Aorta (tissue), 5 donors: Measurements from ENCODE around the gene OSBPL2. TPM values are rescaled to one million over a fixed set of nuclear protein-coding genes. Genes with fewer than 3 reads are reported as not detected.

Experiments
- ATAC-seq: fragments of 200-7000 bp; cut with Tn5 transposase; one replicate; pipeline ENCODE4 v1.9.1; 2022; ENCODE audit warnings: moderate library complexity; ENCODE audit not compliant: low FRiP score
- DNase-seq, 2 donors: peaks; one replicate each; pipeline ENCODE4 v3.0.0-alpha.2; 2020
- H3K27ac ChIP-seq, 2 donors: one replicate each; pipeline ENCODE4 v1.5.1; 2013; ENCODE audit warnings: low read length in 2 of 2, mild to moderate bottlenecking in 2 of 2, moderate library complexity in 2 of 2, control low read depth in 1 of 2, inconsistent platforms in 1 of 2, low read depth in 1 of 2
- H3K27me3 ChIP-seq, 2 donors: one replicate each; pipeline ENCODE4 v1.6.1; 2013; ENCODE audit warnings: control low read depth in 1 of 2, low read length in 1 of 2, mild to moderate bottlenecking in 1 of 2, moderate library complexity in 1 of 2; ENCODE audit not compliant: insufficient read depth in 2 of 2, control insufficient read depth in 1 of 2
- H3K36me3 ChIP-seq, 2 donors: one replicate each; pipeline ENCODE4 v1.6.1; 2013; ENCODE audit warnings: control low read depth in 1 of 2, low read length in 1 of 2, mild to moderate bottlenecking in 1 of 2; ENCODE audit not compliant: insufficient read depth in 2 of 2, control insufficient read depth in 1 of 2
- H3K4me1 ChIP-seq, 2 donors: one replicate each; pipeline ENCODE4 v1.6.1; 2013; ENCODE audit warnings: low read length in 2 of 2, control low read depth in 1 of 2, mild to moderate bottlenecking in 1 of 2, moderate library complexity in 1 of 2; ENCODE audit not compliant: insufficient read depth in 2 of 2, control insufficient read depth in 1 of 2
- H3K4me3 ChIP-seq, 2 donors: one replicate each; pipeline ENCODE4 v1.5.1; 2013; ENCODE audit warnings: low read length in 2 of 2, control low read depth in 1 of 2, mild to moderate bottlenecking in 1 of 2
- H3K9me3 ChIP-seq: one replicate; pipeline ENCODE4 v1.6.1; 2013; ENCODE audit warnings: mild to moderate bottlenecking, low read length; ENCODE audit not compliant: control insufficient read depth
- WGBS, 2 donors: extraction: QIAGEN DNeasy Blood & Tissue Kit; methylation state at CpG; one replicate each; pipeline ENCODE4 v1.1.7; 2013; 5-methylcytosine and 5-hydroxymethylcytosine counted together
- intact Hi-C, 2 donors: fragments of 100-400 bp; cut with DNase I; formaldehyde crosslinking; loops; one replicate each; pipeline versions ENCODE4 v1.14.2 to v1.15.0; 2022
- polyA plus RNA-seq, 2 donors: library from polyadenylated mRNA; stranded (reverse); fragments of 200-250 nt; gene quantifications; one replicate each; pipeline ENCODE4 v1.2.3, GENCODE V29; 2013
- total RNA-seq, 2 donors: library from RNA; stranded (reverse); fragmentation: NEBNext Ultra II Directional; extraction: Animal tissue kit (Norgen Biotek cat#: 25700); gene quantifications; one replicate each; pipeline ENCODE4 v1.2.1, GENCODE V29; 2021
- donor health status: healthy with polysubstance abuse.
- donor health status: Bipolar disorder and iron deficiency.
- donor health status: DM: no; HTN: no; CAD: no.
- donor health status: DM: no; HTN: no; CAD: no.
- donor health status: DM: yes; HTN: yes; CAD: no.

The OSBPL2 gene
- total and polyA plus RNA-seq, 4 donors, result 16.2 to 71.3 (median 42.9) TPM

DNA sequence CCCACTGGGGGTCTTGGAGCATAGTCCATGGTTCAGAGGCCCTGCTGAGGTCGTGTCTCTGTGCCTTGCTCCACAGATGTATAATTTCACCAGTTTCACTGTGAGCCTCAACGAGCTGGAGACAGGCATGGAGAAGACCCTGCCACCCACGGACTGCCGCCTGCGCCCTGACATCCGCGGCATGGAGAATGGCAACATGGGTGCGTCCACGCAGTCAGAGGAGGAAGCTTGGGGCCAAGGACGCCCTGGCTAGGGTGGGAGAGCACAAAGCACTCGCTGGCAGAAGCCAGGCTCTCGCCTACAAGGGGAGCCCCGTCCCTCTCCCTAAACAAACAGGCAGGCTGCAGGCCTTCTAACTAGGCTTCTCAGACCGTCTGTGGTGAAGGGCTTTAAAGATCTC lies 50.8 kb downstream of the OSBPL2 start:
- peaks cover 0 to 12% of the 10 kb centered on the region in 2 donors for H3K36me3 ChIP-seq
- no peaks in the 10 kb centered on the region for H3K27me3 ChIP-seq
- H3K27ac ChIP-seq, result no peak overlapping the region
- no peaks in the 10 kb centered on the region for H3K9me3 ChIP-seq
- no peak overlapping the region for H3K4me3 ChIP-seq
- H3K4me1 ChIP-seq, result no peaks in the 10 kb centered on the region
- 79 to 83% methylated on average over 14 of the region's 14 CpGs for WGBS, 2 donors
- ATAC-seq (no peak), DNase-seq (no peak)
- intact Hi-C loops, result no loop called here

- no peaks in the 10 kb centered on the region for H3K27me3 ChIP-seq
- intact Hi-C loops, result no loop called here
- H3K4me1 ChIP-seq, result no peaks in the 10 kb centered on the region
- 86% methylated on average over 8 of the region's 8 CpGs for WGBS, 2 donors
- DNase-seq (no peak), ATAC-seq (no peak)
- peaks cover 0 to 13% of the 10 kb centered on the region in 2 donors for H3K36me3 ChIP-seq
- no peak overlapping the region for H3K4me3 ChIP-seq
- H3K9me3 ChIP-seq, result no peaks in the 10 kb centered on the region
- H3K27ac ChIP-seq, result no peak overlapping the region
These were observed 51.6 kb downstream of the OSBPL2 start for GRCh38 chr20:62289898-62290297.

DNA sequence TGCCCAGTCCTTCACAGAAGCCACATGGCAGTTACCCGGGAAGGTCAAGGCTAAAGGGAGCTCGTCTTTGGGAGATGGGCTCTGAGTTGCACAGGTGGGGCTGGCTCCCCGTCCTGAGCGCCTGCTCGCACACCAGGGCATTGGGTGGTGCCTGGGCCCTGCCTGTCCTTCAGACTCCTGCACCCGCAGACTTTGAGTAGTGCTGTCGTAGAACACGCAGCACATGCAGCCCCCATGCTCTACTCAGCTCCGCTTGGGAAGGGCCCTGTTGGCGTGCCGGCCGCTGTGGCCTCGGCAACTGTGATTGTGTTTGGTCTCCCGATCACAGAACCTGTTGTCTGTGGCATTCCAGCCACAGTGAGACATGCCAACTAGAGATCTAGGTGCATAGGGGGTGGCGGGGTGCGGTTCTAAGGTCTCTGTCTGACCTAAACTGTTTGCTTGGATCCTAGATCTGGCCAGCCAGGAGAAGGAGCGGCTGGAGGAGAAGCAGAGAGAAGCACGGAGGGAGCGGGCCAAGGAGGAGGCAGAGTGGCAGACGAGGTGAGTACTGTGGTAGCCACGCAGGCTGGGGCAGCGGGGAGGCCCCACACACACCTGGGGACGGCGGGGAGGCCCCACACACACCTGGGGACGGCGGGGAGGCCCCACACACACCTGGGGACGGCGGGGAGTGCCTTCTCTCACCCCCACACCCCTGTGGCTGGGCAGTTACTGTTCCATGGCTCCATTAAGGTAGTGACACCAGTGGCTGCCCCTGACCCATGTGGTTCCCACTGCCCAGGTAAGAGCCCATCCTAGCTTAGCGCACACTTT lies 53.1 kb downstream of the OSBPL2 start:
- no peak overlapping the region for H3K27ac ChIP-seq
- intact Hi-C loops, result no loop called here
- DNase-seq (no peak), ATAC-seq (peak; percentile 31)
- peaks cover 0 to 13% of the 10 kb centered on the region in 2 donors for H3K36me3 ChIP-seq
- H3K27me3 ChIP-seq, result no peaks in the 10 kb centered on the region
- no peak overlapping the region for H3K4me3 ChIP-seq
- no peaks in the 10 kb centered on the region for H3K9me3 ChIP-seq
- H3K4me1 ChIP-seq, result no peaks in the 10 kb centered on the region
- WGBS, 2 donors, result 94% methylated on average over 29 of the region's 29 CpGs

- 89 to 91% methylated on average over 11 of the region's 11 CpGs for WGBS, 2 donors
- H3K9me3 ChIP-seq, result no peaks in the 10 kb centered on the region
- peak; percentile 10 for ATAC-seq
- peaks cover 0 to 11% of the 10 kb centered on the region in 2 donors for H3K36me3 ChIP-seq
- H3K27ac ChIP-seq, result no peak overlapping the region
- no peaks in the 10 kb centered on the region for H3K4me1 ChIP-seq
- no peak overlapping the region for H3K4me3 ChIP-seq
- H3K27me3 ChIP-seq, result no peaks in the 10 kb centered on the region
- DNase-seq, result no peak
- intact Hi-C loops, result no loop called here
These were observed 53.8 kb downstream of the OSBPL2 start for GRCh38 chr20:62292108-62292507.

DNA sequence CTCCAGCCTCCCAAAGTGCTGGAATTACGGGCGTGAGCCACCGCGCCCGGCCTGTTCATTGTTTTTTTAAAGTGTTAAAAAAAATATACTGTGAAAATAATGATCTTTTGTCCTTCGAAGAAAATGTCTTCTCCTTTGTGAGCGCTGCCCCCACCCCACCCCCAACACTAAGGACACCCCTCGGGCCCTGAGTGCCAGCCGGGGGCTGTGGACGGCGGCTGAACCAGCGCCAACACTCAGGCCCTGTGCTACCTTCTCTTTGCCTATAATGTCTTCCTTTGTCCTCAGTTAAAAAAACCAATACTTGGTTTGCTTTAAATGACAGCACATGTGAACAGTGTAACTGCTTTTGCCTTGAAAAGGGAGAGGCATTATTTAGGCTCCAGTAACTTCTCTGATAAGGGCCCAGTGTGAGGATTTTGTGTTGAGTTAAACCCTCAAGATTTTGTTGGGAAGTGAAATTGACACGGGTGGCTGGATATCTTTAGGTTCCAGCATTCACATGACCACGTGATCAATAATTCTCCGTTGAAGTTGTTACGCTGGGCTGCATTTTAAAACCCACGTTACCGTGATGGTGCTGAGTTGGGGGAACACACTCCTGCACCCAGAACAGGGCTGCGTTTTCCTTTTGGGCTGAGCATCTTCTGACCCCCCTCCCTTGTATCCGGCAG lies 54.9 kb downstream of the OSBPL2 start:
- 88% methylated on average over 20 of the region's 20 CpGs for WGBS, 2 donors
- Histone ChIP-seq H3K9me3 (no peaks in the 10 kb centered on the region), H3K4me3 (no peak overlapping the region), H3K36me3 (peaks cover 0 to 11% of the 10 kb centered on the region in 2 donors), H3K4me1 (no peaks in the 10 kb centered on the region), H3K27me3 (no peaks in the 10 kb centered on the region), H3K27ac (no peak overlapping the region)
- ATAC-seq (no peak), DNase-seq (no peak)
- intact Hi-C loops, result no loop called here

- intact Hi-C loops, result no loop called here
- WGBS, 2 donors, result 84 to 86% methylated on average over 9 of the region's 9 CpGs
- no peaks in the 10 kb centered on the region for H3K4me1 ChIP-seq
- H3K9me3 ChIP-seq, result no peaks in the 10 kb centered on the region
- peaks cover 0 to 11% of the 10 kb centered on the region in 2 donors for H3K36me3 ChIP-seq
- H3K27ac ChIP-seq, result no peak overlapping the region
- DNase-seq (no peak), ATAC-seq (no peak)
- H3K4me3 ChIP-seq, result no peak overlapping the region
- H3K27me3 ChIP-seq, result no peaks in the 10 kb centered on the region
These were observed 55.6 kb downstream of the OSBPL2 start for GRCh38 chr20:62293946-62294345.

DNA sequence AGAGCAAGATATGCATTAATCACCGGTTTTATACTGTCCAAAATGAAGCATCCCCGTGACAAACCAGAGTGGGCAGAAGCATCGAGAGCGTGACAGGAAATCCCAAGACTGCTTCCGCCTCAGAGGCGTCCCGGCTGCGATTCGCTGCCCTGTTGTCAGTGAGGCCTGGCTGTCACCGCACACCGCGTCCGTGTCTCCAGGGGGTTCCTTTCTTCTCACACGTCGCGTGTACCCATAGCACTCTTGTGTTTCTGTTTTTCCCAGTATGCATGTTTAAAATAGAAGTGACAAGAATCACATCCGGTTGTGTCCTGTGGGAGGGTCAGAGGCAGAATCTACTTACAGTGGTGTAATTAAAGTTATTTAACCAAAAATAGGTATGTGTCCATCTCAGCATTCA lies 56.2 kb downstream of the OSBPL2 start:
- no peak overlapping the region for H3K27ac ChIP-seq
- no peak overlapping the region for H3K4me3 ChIP-seq
- no peak for ATAC-seq
- H3K36me3 ChIP-seq, result peaks cover 0 to 9% of the 10 kb centered on the region in 2 donors
- H3K4me1 ChIP-seq, result no peaks in the 10 kb centered on the region
- intact Hi-C loops, result no loop called here
- H3K9me3 ChIP-seq, result no peaks in the 10 kb centered on the region
- no peaks in the 10 kb centered on the region for H3K27me3 ChIP-seq
- no peak for DNase-seq
- WGBS, 2 donors, result 84 to 86% methylated on average over 17 of the region's 17 CpGs

DNA sequence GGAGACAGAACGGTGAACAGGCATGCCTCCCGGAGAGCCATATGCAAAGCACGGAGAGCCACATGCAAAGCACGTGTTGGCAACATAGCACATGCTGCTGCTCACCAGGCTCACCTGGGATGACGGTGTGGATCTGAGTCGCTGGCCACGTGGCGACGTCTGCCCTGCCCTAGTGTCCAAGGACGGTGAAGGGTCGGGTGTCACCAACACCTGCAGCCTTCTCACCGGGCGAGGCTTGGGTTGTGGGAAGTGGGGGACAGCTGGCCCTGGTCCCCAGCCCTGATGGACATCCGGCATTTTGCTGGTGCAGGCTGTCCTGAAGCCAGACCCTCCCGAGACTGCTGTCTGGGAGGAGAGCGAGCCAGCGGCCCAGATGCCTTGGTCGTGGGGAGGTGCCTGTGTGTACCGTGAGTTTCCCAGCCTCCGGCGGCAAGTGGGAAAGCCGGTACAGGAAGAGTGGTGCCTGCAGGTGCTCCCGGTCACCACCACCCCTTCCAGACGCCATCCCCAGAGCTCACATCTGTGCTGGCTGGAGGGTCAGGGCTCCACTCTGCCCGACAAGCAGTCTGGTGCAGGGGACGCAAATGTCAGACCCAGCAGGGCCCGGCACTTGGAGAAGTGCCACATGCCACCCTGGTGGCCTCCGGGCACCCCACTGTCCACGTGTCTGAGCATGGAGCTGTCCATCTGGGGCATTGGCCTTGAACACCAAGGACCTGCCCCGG lies 58.6 kb downstream of the OSBPL2 start:
- intact Hi-C loops, result no loop called here
- no peaks in the 10 kb centered on the region for H3K4me1 ChIP-seq
- DNase-seq, result no peak
- WGBS, 2 donors, result 83 to 85% methylated on average over 30 of the region's 30 CpGs
- no peaks in the 10 kb centered on the region for H3K9me3 ChIP-seq
- H3K36me3 ChIP-seq, result peaks cover 0 to 4% of the 10 kb centered on the region in 2 donors
- ATAC-seq, result no peak
- H3K27ac ChIP-seq, result no peak overlapping the region
- no peak overlapping the region for H3K4me3 ChIP-seq
- no peaks in the 10 kb centered on the region for H3K27me3 ChIP-seq
